Measurements from ENCODE around the gene EXOSC5. TPM values are rescaled to one million over a fixed set of nuclear protein-coding genes. Genes with fewer than 3 reads are reported as not detected.

EXOSC5 gene
- total and polyA plus RNA-seq, 12 donors: 4.2 to 73.7 (median 26.6) TPM

DNA sequence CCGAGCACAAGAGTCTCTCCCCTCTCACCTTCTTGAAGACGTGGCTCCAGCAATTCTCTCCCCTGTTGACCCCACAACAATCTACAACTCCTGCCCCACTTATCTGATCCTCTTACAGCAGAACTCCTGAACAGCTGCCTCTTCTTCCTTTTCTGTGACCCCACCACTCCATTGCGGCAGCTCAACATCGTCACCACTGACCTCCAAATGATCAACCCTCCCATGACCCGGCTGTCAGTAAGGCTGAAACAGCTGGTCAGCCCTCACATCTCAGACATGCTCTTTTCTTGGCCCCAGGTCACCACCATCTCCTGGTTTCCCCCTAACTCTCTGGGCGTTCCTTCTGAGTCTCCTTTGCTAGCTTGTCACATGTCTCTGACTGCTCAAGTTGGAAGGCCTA lies 1.8 kb downstream of the EXOSC5 start:
- DNase-seq: no peak
- Histone ChIP-seq H3K4me1 (replicated peaks in 1 of 2) (peaks cover 20 to 26% of the 10 kb centered on the region in 2 donors), H3K9me3 (replicated peaks in 1 of 3) (no peaks in the 10 kb centered on the region), H3K27me3 (no peaks in the 10 kb centered on the region), H3K4me3 (no peak overlapping the region), H3K27ac (no peak overlapping the region), H3K36me3 (replicated peaks in 1 of 2) (peaks cover 0 to 13% of the 10 kb centered on the region in 2 donors)
- TF ChIP-seq POLR2A (IDR thresholded peaks at IDR 0.05): no peak
- TF ChIP-seq, protein P1, sequence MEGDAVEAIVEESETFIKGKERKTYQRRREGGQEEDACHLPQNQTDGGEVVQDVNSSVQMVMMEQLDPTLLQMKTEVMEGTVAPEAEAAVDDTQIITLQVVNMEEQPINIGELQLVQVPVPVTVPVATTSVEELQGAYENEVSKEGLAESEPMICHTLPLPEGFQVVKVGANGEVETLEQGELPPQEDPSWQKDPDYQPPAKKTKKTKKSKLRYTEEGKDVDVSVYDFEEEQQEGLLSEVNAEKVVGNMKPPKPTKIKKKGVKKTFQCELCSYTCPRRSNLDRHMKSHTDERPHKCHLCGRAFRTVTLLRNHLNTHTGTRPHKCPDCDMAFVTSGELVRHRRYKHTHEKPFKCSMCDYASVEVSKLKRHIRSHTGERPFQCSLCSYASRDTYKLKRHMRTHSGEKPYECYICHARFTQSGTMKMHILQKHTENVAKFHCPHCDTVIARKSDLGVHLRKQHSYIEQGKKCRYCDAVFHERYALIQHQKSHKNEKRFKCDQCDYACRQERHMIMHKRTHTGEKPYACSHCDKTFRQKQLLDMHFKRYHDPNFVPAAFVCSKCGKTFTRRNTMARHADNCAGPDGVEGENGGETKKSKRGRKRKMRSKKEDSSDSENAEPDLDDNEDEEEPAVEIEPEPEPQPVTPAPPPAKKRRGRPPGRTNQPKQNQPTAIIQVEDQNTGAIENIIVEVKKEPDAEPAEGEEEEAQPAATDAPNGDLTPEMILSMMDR (IDR thresholded peaks at IDR 0.05): no peak
- WGBS, 4 donors: 71 to 78% (median 73%) methylated on average over 6 of the region's 6 CpGs
- intact Hi-C loops (cut with DNase I): no loop called here

DNA sequence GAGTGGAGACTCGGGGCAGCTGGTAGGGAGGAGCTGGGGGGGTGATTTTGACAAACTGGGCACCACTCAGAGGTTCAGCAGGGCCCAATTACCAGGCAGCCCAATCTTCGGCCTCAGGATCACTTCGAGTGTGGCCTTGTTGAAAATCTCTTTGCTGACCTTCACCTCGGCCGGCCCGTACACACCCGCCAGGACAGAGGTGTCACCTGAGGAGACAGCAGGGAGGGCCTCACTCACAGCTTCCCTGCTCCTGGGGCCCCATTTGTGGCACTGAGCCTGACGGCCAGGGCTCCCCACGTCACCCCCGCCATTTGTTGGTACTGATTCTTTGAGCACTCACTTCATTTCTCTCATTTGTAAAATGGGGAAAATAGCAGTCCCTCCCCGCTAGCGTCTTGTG lies 4.4 kb downstream of the EXOSC5 start:
- no peak for TF ChIP-seq POLR2A (IDR thresholded peaks at IDR 0.05)
- TF ChIP-seq, protein P1 (IDR thresholded peaks at IDR 0.05): no peak
- H3K27ac ChIP-seq: no peak overlapping the region
- peak in 3 of 7 donors; percentile 24 to 58 (median 39) for DNase-seq
- H3K4me1 ChIP-seq (replicated peaks in 1 of 2): peaks cover 10% of the 10 kb centered on the region in 2 donors
- intact Hi-C loops (cut with DNase I): loop anchor here in 1 of 2 donors (5.0 kb wide), 1 partner anchor 35 kb away; the partner anchor contains the start of gene B3GNT8
- no peaks in the 10 kb centered on the region for H3K27me3 ChIP-seq
- H3K4me3 ChIP-seq: no peak overlapping the region
- peaks cover 0 to 29% of the 10 kb centered on the region in 2 donors for H3K36me3 ChIP-seq (replicated peaks in 1 of 2)
- WGBS, 4 donors: 46 to 66% (median 58%) methylated on average over 12 of the region's 12 CpGs
- H3K9me3 ChIP-seq (replicated peaks in 1 of 3): no peaks in the 10 kb centered on the region

DNA sequence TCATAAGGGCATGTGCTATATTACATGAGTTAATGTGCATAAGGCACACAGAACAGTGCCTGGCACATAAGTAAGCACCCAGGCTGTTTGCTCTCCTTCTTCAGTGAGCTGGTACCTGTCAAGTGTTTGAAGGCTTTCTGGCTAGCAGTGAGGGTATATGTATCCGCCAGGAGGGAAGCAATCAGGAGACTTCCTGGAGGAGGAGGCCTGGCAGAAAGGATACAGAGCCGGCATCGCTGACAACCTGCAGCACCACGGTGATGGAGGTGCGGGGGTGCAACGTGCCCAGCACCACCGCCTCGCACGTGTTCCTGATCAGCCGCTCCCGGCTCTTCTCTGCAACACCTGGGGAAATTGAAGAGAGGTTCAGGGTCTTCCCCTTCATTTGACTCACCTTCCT lies 5.5 kb downstream of the EXOSC5 start:
- Histone ChIP-seq H3K27me3 (no peaks in the 10 kb centered on the region), H3K27ac (no peak overlapping the region), H3K4me1 (replicated peaks in 1 of 2) (peaks cover 5 to 7% of the 10 kb centered on the region in 2 donors), H3K36me3 (replicated peaks in 1 of 2) (peaks cover 0 to 29% of the 10 kb centered on the region in 2 donors), H3K9me3 (replicated peaks in 1 of 3) (no peaks in the 10 kb centered on the region), H3K4me3 (no peak overlapping the region)
- no peak for DNase-seq
- intact Hi-C loops (cut with DNase I): loop anchor here in 1 of 2 donors (5.0 kb wide), 1 partner anchor 36 kb away; the partner anchor contains the start of gene B3GNT8
- 84 to 96% (median 92%) methylated on average over 11 of the region's 11 CpGs for WGBS, 4 donors
- no peak for TF ChIP-seq POLR2A (IDR thresholded peaks at IDR 0.05)
- TF ChIP-seq, protein P1 (IDR thresholded peaks at IDR 0.05): no peak

DNA sequence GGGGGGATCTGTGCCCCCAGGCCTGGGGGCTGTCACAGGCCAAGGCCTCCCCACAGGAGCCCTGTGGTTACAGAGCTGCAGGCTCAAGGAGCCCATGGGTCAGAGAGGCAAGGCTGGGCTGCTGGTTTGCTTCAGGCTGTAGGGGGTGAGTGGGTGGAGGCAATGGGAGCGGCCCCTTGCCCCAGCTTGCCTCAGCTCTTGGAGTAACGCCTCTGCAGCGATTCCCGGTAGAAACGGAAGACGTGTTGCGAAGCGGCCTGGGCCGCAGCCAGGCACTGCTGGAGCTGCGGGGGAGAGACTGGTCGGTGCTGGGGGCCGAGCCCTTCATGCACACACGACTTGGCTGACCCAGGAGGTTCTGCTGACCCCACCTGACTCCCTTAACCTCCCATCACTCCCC lies 10.7 kb downstream of the EXOSC5 start:
- Histone ChIP-seq H3K9me3 (replicated peaks in 1 of 3) (no peaks in the 10 kb centered on the region), H3K4me1 (replicated peaks in 1 of 2) (no peaks in the 10 kb centered on the region), H3K36me3 (replicated peaks in 1 of 2) (peaks cover 0 to 27% of the 10 kb centered on the region in 2 donors), H3K27me3 (no peaks in the 10 kb centered on the region), H3K27ac (no peak overlapping the region), H3K4me3 (no peak overlapping the region)
- no peak for DNase-seq
- 88 to 100% (median 90%) methylated on average over 1 to 13 of the region's 13 CpGs for WGBS, 4 donors
- TF ChIP-seq POLR2A (IDR thresholded peaks at IDR 0.05): no peak
- TF ChIP-seq, protein P1 (IDR thresholded peaks at IDR 0.05): no peak
- intact Hi-C loops (cut with DNase I): no loop called here
